Natural killer cell treated with Interleukin-12 subunit alpha and Interleukin-12 subunit beta and Interleukin-15 and Interleukin-18, amount 100 ng/mL, for 72 hours (primary cell): ENCODE measurements around the gene KRTAP27-1. TPM values are rescaled to one million over a fixed set of nuclear protein-coding genes. Genes with fewer than 3 reads are reported as not detected.

ENCODE experiments used
- ATAC-seq, 2 donors: fragments of 150-1000 bp; cut with Tn5 transposase in 1 of 2; sonication (Bioruptor Pico), chemical (Tn5 transposase) in 1 of 2; 2 replicates each; pipeline ENCODE4 v1.10.0; 2021
- DNase-seq: peaks from one replicate; pipeline ENCODE4 v3.0.0; 2022; ENCODE audit warnings: low spot score
- H3K27ac Mint-ChIP-seq, 2 donors: 1 replicate in 1 of 2; 2 replicates in 1 of 2; pipeline ENCODE4 v1.8.0; 2022; ENCODE audit warnings: mixed read lengths in 2 of 2, mild to moderate bottlenecking in 1 of 2, moderate library complexity in 1 of 2
- H3K27me3 Mint-ChIP-seq, 2 donors: 1 replicate in 1 of 2; 2 replicates in 1 of 2; pipeline ENCODE4 v1.8.0; 2022; ENCODE audit warnings: mixed read lengths in 2 of 2
- H3K36me3 Mint-ChIP-seq: one replicate; pipeline ENCODE4 v1.8.0; 2022; ENCODE audit warnings: mixed read lengths
- H3K4me1 Mint-ChIP-seq, 2 donors: 1 replicate in 1 of 2; 2 replicates in 1 of 2; pipeline ENCODE4 v1.8.0; 2022; ENCODE audit warnings: low read depth in 2 of 2, mixed read lengths in 2 of 2, mild to moderate bottlenecking in 1 of 2
- H3K4me3 Mint-ChIP-seq: one replicate; pipeline ENCODE4 v1.8.0; 2022; ENCODE audit warnings: mixed read lengths
- H3K9me3 Mint-ChIP-seq: 2 replicates; pipeline ENCODE4 v1.8.0; 2022; ENCODE audit warnings: mixed read lengths
- total RNA-seq, 2 donors: library from RNA; stranded (reverse); gene quantifications; one replicate each; pipeline ENCODE4 v1.2.3, GENCODE V29; 2022

KRTAP27-1 gene
- total RNA-seq, 2 donors from 2014 or later, result not detected

DNA sequence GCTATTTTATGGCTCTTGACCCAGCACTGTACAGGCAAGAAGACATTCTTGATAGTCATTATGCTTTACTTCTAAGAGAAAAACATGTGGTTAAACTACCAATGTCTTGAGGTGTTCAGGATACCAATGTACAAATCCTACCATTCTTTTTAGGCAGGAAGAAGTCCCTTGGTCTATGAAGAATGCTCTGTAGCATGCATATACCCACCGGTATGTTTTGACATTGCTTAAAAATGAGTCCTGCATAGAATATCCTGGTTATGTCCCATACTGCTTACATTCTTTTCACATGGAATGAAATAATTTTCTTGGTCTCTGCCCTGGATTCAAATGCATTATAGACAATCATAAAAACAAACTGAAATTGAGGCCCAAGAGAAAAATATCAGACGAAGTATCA lies 4.8 kb downstream of the KRTAP27-1 start:
- Mint-ChIP-seq H3K4me1 (no peaks in the 10 kb centered on the region), H3K9me3 (no peaks in the 10 kb centered on the region), H3K27me3 (no peaks in the 10 kb centered on the region), H3K36me3 (no peaks in the 10 kb centered on the region), H3K27ac (no peak overlapping the region), H3K4me3 (no peak overlapping the region)
- ATAC-seq (no peak), DNase-seq (no peak)

DNA sequence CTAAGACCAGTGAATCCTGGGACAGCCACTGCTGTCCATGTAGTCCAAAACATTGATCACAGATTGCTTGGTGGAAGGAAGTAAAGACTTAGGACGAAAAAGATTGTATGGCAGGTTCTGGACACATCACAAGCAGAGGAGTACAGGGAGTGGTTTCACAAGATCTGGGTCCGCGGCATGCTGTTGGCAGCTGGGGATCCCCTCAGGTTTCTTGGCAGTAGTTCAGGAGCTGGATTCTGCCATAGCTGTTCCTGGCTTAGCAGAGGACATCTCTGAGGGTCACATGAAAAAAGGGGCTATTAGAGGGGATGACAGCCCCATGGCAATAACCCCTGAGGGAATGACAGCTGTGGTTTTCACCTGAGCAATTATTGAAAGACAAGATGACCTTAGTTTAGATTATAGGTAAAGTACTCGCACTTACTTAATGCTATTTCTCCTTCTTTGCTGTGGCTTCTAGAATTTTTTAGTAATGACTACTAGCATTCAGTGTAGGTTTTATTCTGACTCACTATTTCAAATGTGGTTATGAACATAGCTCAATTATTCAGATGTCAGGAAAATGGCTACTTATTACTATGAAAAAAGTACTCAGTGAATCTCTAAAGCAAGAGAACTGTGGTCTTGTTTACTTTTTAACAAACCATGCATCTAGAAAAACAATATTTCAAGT lies 8.2 kb downstream of the KRTAP27-1 start:
- ATAC-seq, result no peak
- DNase-seq, result no peak
- Mint-ChIP-seq H3K9me3 (no peaks in the 10 kb centered on the region), H3K4me3 (no peak overlapping the region), H3K4me1 (no peaks in the 10 kb centered on the region), H3K36me3 (no peaks in the 10 kb centered on the region), H3K27me3 (no peaks in the 10 kb centered on the region), H3K27ac (no peak overlapping the region)

GRCh38 chr21:30326390-30326789 lies 11.1 kb downstream of the KRTAP27-1 start:
- H3K4me1 Mint-ChIP-seq, result no peaks in the 10 kb centered on the region
- H3K36me3 Mint-ChIP-seq, result no peaks in the 10 kb centered on the region
- no peaks in the 10 kb centered on the region for H3K27me3 Mint-ChIP-seq
- no peaks in the 10 kb centered on the region for H3K9me3 Mint-ChIP-seq
- H3K4me3 Mint-ChIP-seq, result no peak overlapping the region
- DNase-seq (no peak), ATAC-seq (no peak)
- no peak overlapping the region for H3K27ac Mint-ChIP-seq

DNA sequence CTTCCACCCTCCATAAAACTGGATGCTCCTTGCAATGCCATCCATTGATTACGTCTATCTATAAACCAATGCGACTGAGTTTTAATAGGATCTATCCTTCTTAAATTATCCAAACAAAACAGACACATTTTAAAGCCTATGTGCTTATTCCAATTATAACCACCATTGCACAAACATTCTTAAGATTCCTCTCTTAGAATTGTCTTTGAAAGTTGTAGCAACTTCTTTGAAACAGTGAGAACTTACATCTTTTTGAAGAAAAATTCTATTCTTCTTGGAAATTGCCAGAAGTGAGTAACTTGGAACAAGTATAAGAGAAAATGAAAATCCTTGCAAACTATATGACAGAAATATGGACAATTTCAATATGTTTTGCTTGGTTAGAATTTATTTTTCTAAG lies 17.3 kb downstream of the KRTAP27-1 start, which contains the start of gene KRTAP26-1:
Gene KRTAP26-1 (minus strand): TSS at position 101 of the 400 bp plus-strand sequence. CDS start 280 bp downstream, outside the sequence.
- Mint-ChIP-seq H3K27ac (no peak within 1 kb of the TSS), H3K36me3 (no peaks in the 10 kb centered on the region), H3K9me3 (peaks cover 8% of the 10 kb centered on the region), H3K27me3 (no peaks in the 10 kb centered on the region), H3K4me3 (no peak within 1 kb of the TSS), H3K4me1 (no peaks in the 10 kb centered on the region)
- DNase-seq, result no peak
- no peak for ATAC-seq

DNA sequence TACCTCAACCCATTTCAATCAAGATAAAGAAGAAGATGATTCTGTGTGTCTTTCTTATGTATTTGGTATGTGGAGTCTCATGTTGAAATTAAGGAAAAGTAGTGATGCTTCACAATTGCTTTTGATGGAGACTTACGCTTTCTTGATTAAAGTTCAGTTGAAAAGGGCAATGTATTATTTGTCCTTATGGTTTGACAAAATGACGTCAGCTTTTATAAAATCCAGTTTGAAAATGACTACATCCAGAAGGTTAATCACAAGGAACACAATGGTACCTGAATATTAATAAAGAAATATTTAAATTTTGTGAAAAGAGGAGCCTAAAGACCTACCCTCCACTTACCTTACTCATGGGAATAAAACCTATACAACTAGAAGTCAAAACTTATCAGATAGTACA lies 21.8 kb downstream of the KRTAP27-1 start:
- Mint-ChIP-seq H3K36me3 (no peaks in the 10 kb centered on the region), H3K4me1 (no peaks in the 10 kb centered on the region), H3K27ac (no peak overlapping the region), H3K27me3 (no peaks in the 10 kb centered on the region), H3K9me3 (peaks cover 8% of the 10 kb centered on the region), H3K4me3 (no peak overlapping the region)
- no peak for ATAC-seq
- no peak for DNase-seq

GRCh38 chr21:30306884-30307283 lies 30.6 kb downstream of the KRTAP27-1 start:
- Mint-ChIP-seq H3K27me3 (no peaks in the 10 kb centered on the region), H3K36me3 (no peaks in the 10 kb centered on the region), H3K9me3 (peaks cover 4% of the 10 kb centered on the region), H3K4me3 (no peak overlapping the region), H3K4me1 (no peaks in the 10 kb centered on the region), H3K27ac (no peak overlapping the region)
- ATAC-seq, result no peak
- no peak for DNase-seq

DNA sequence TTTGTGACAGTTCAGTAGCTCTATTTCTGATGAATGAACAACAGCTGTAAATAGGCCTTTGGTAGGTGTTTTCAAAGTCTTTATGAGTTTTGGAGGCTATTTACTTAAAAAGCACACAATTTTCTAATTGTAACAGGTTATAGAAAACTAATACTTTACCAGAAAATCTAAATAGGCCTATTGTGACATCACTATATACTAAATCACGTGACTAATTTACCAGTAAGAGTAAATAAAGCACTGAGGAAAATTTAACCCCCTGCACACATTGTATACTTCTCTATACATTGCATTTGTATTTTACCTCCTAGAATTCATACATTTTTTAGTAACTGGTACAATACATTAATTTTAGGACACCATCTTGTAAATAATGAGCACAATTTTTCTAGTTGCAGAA lies 32.4 kb downstream of the KRTAP27-1 start:
- DNase-seq (no peak), ATAC-seq (no peak)
- Mint-ChIP-seq H3K27ac (no peak overlapping the region), H3K4me3 (no peak overlapping the region), H3K9me3 (peaks cover 4% of the 10 kb centered on the region), H3K27me3 (no peaks in the 10 kb centered on the region), H3K4me1 (no peaks in the 10 kb centered on the region), H3K36me3 (no peaks in the 10 kb centered on the region)

DNA sequence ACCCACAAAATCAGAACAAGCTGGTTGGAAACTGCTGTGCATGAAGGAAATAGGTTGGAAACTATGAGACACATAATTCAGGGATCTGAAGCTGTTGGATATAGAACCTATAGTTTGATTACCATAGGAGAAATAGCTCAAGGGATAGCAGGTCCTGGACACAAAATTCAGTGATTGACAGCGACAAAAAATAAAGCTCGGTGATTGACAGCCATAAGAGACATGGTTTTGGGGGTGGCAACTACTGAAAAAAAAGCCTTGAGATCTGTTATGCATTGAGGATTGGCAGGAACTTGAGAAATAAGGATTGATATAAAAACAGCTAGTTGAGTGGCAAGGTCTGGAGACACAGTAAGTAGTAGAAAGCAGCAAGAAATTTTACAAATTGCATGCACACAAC lies 48.3 kb downstream of the KRTAP27-1 start, which contains the start of gene KRTAP25-1:
Gene KRTAP25-1 (minus strand): TSS at position 300 of the 400 bp plus-strand sequence. CDS start 24 bp downstream, at position 276.
- ATAC-seq (no peak), DNase-seq (no peak)
- no peaks in the 10 kb centered on the region for H3K4me1 Mint-ChIP-seq
- peaks cover 8% of the 10 kb centered on the region for H3K9me3 Mint-ChIP-seq
- H3K27me3 Mint-ChIP-seq, result no peaks in the 10 kb centered on the region
- no peaks in the 10 kb centered on the region for H3K36me3 Mint-ChIP-seq
- no peak within 1 kb of the TSS for H3K4me3 Mint-ChIP-seq
- H3K27ac Mint-ChIP-seq, result no peak within 1 kb of the TSS

Other genes starting within 250 kb of the KRTAP27-1 start
- not detected for gene CLDN17, start 170.9 kb downstream of the KRTAP27-1 start, total RNA-seq
- not detected for gene CLDN8, start 121.6 kb downstream of the KRTAP27-1 start, total RNA-seq
- gene KRTAP24-1, start 54.7 kb downstream of the KRTAP27-1 start, total RNA-seq, result not detected
- not detected for gene KRTAP25-1, start 48.2 kb downstream of the KRTAP27-1 start, total RNA-seq
- gene KRTAP26-1, start 17.4 kb downstream of the KRTAP27-1 start, total RNA-seq, result not detected
- not detected for gene KRTAP23-1, start 10.9 kb upstream of the KRTAP27-1 start, total RNA-seq
- not detected for gene KRTAP13-2, start 34.6 kb upstream of the KRTAP27-1 start, total RNA-seq
- not detected for gene KRTAP13-1, start 58.3 kb upstream of the KRTAP27-1 start, total RNA-seq
- gene KRTAP13-3, start 88.2 kb upstream of the KRTAP27-1 start, total RNA-seq, result not detected
- gene KRTAP13-4, start 92.5 kb upstream of the KRTAP27-1 start, total RNA-seq, result not detected
- not detected for gene KRTAP15-1, start 102.6 kb upstream of the KRTAP27-1 start, total RNA-seq
- not detected for gene KRTAP19-1, start 142.7 kb upstream of the KRTAP27-1 start, total RNA-seq
- gene KRTAP19-2, start 149.7 kb upstream of the KRTAP27-1 start, total RNA-seq, result not detected
- gene KRTAP19-3, start 154.3 kb upstream of the KRTAP27-1 start, total RNA-seq, result not detected
- not detected for gene KRTAP19-4, start 159.5 kb upstream of the KRTAP27-1 start, total RNA-seq
- not detected for gene KRTAP19-5, start 164.4 kb upstream of the KRTAP27-1 start, total RNA-seq
- not detected for gene KRTAP19-6, start 204.2 kb upstream of the KRTAP27-1 start, total RNA-seq
- not detected for gene KRTAP19-7, start 223.6 kb upstream of the KRTAP27-1 start, total RNA-seq